Measurements from ENCODE around the gene MROH7. TPM values are rescaled to one million over a fixed set of nuclear protein-coding genes. Genes with fewer than 3 reads are reported as not detected.

MROH7 gene
- total RNA-seq, 2 donors from 2014 or later: 0.09 to 1.2 TPM

GRCh38 chr1:54742282-54742681, 100.7 kb downstream of the MROH7 start:
- no peak for ATAC-seq (replicated peaks)
- H3K4me1 Mint-ChIP-seq: no peaks in the 10 kb centered on the region
- no peak overlapping the region for H3K27ac Mint-ChIP-seq
- H3K4me3 Mint-ChIP-seq: no peak overlapping the region
- H3K9me3 Mint-ChIP-seq: no peaks in the 10 kb centered on the region
- peaks cover 67% of the 10 kb centered on the region for H3K36me3 Mint-ChIP-seq (ENCODE audit: low read depth)
- no peaks in the 10 kb centered on the region for H3K27me3 Mint-ChIP-seq

- Mint-ChIP-seq H3K36me3 (ENCODE audit: low read depth) (peaks cover 53% of the 10 kb centered on the region), H3K9me3 (no peaks in the 10 kb centered on the region), H3K4me1 (no peaks in the 10 kb centered on the region), H3K4me3 (no peak overlapping the region), H3K27me3 (no peaks in the 10 kb centered on the region), H3K27ac (peak overlapping the region; percentile 59)
- ATAC-seq (replicated peaks): no peak
These were observed 102.0 kb downstream of the MROH7 start for GRCh38 chr1:54743416-54744226.

- H3K4me3 Mint-ChIP-seq: no peak overlapping the region
- no peak overlapping the region for H3K27ac Mint-ChIP-seq
- no peaks in the 10 kb centered on the region for H3K9me3 Mint-ChIP-seq
- peaks cover 43% of the 10 kb centered on the region for H3K36me3 Mint-ChIP-seq (ENCODE audit: low read depth)
- H3K27me3 Mint-ChIP-seq: no peaks in the 10 kb centered on the region
- no peak for ATAC-seq (replicated peaks)
- no peaks in the 10 kb centered on the region for H3K4me1 Mint-ChIP-seq
These were observed 103.1 kb downstream of the MROH7 start for GRCh38 chr1:54744696-54745095.

GRCh38 chr1:54745274-54745673, 103.7 kb downstream of the MROH7 start:
- Mint-ChIP-seq H3K36me3 (ENCODE audit: low read depth) (peaks cover 37% of the 10 kb centered on the region), H3K27me3 (no peaks in the 10 kb centered on the region), H3K4me1 (no peaks in the 10 kb centered on the region), H3K27ac (no peak overlapping the region), H3K4me3 (no peak overlapping the region), H3K9me3 (no peaks in the 10 kb centered on the region)
- ATAC-seq (replicated peaks): no peak

- H3K9me3 Mint-ChIP-seq: no peaks in the 10 kb centered on the region
- ATAC-seq (replicated peaks): no peak
- peaks cover 31% of the 10 kb centered on the region for H3K36me3 Mint-ChIP-seq (ENCODE audit: low read depth)
- H3K27me3 Mint-ChIP-seq: no peaks in the 10 kb centered on the region
- no peaks in the 10 kb centered on the region for H3K4me1 Mint-ChIP-seq
- H3K27ac Mint-ChIP-seq: no peak overlapping the region
- H3K4me3 Mint-ChIP-seq: no peak overlapping the region
These were observed 104.3 kb downstream of the MROH7 start for GRCh38 chr1:54745864-54746263.

- no peak overlapping the region for H3K4me3 Mint-ChIP-seq
- no peaks in the 10 kb centered on the region for H3K9me3 Mint-ChIP-seq
- H3K4me1 Mint-ChIP-seq: no peaks in the 10 kb centered on the region
- ATAC-seq (replicated peaks): no peak
- no peaks in the 10 kb centered on the region for H3K27me3 Mint-ChIP-seq
- H3K36me3 Mint-ChIP-seq (ENCODE audit: low read depth): peaks cover 7% of the 10 kb centered on the region
- no peak overlapping the region for H3K27ac Mint-ChIP-seq
These were observed 106.7 kb downstream of the MROH7 start for GRCh38 chr1:54748094-54748835.

- ATAC-seq (replicated peaks): no peak
- Mint-ChIP-seq H3K27ac (no peak overlapping the region), H3K36me3 (ENCODE audit: low read depth) (no peaks in the 10 kb centered on the region), H3K4me1 (no peaks in the 10 kb centered on the region), H3K27me3 (no peaks in the 10 kb centered on the region), H3K4me3 (no peak overlapping the region), H3K9me3 (no peaks in the 10 kb centered on the region)
These were observed 109.0 kb downstream of the MROH7 start for GRCh38 chr1:54750596-54750995.

GRCh38 chr1:54751426-54751825, 109.8 kb downstream of the MROH7 start:
- ATAC-seq (replicated peaks): no peak
- Mint-ChIP-seq H3K4me3 (no peak overlapping the region), H3K27me3 (no peaks in the 10 kb centered on the region), H3K4me1 (no peaks in the 10 kb centered on the region), H3K36me3 (ENCODE audit: low read depth) (peaks cover 6% of the 10 kb centered on the region), H3K9me3 (no peaks in the 10 kb centered on the region), H3K27ac (no peak overlapping the region)

GRCh38 chr1:54754045-54754444, 112.5 kb downstream of the MROH7 start:
- Mint-ChIP-seq H3K9me3 (no peaks in the 10 kb centered on the region), H3K36me3 (ENCODE audit: low read depth) (peaks cover 16% of the 10 kb centered on the region), H3K27me3 (no peaks in the 10 kb centered on the region), H3K4me1 (no peaks in the 10 kb centered on the region), H3K27ac (no peak overlapping the region), H3K4me3 (no peak overlapping the region)
- no peak for ATAC-seq (replicated peaks)

GRCh38 chr1:54754486-54755285, 113.1 kb downstream of the MROH7 start:
- no peaks in the 10 kb centered on the region for H3K9me3 Mint-ChIP-seq
- H3K4me1 Mint-ChIP-seq: no peaks in the 10 kb centered on the region
- H3K4me3 Mint-ChIP-seq: no peak overlapping the region
- H3K27ac Mint-ChIP-seq: no peak overlapping the region
- peaks cover 16% of the 10 kb centered on the region for H3K36me3 Mint-ChIP-seq (ENCODE audit: low read depth)
- H3K27me3 Mint-ChIP-seq: no peaks in the 10 kb centered on the region
- no peak for ATAC-seq (replicated peaks)

- Mint-ChIP-seq H3K27ac (no peak overlapping the region), H3K4me1 (peaks cover 2% of the 10 kb centered on the region), H3K36me3 (ENCODE audit: low read depth) (peaks cover 16% of the 10 kb centered on the region), H3K9me3 (no peaks in the 10 kb centered on the region), H3K27me3 (no peaks in the 10 kb centered on the region), H3K4me3 (no peak overlapping the region)
- no peak for ATAC-seq (replicated peaks)
These were observed 116.2 kb downstream of the MROH7 start for GRCh38 chr1:54757833-54758232.

- Mint-ChIP-seq H3K27me3 (no peaks in the 10 kb centered on the region), H3K36me3 (ENCODE audit: low read depth) (peaks cover 16% of the 10 kb centered on the region), H3K27ac (no peak overlapping the region), H3K4me1 (peaks cover 6% of the 10 kb centered on the region), H3K4me3 (no peak overlapping the region), H3K9me3 (no peaks in the 10 kb centered on the region)
- ATAC-seq (replicated peaks): no peak
These were observed 117.2 kb downstream of the MROH7 start for GRCh38 chr1:54758678-54759348.

Data from activated T-helper 17 cell treated with anti-CD3 and anti-CD28 coated beads, Interleukin-2, amount 50 U/mL, for 72 hours (primary cell).